ENCODE data around the gene LCE5A.
"Not testable (repeated sequence)": the region's sequence is repeated elsewhere in the genome, so short reads cannot be mapped to it uniquely, and the experiment has no call there.

Gene LCE5A

GRCh38 chr1:152539901-152540300, 29.3 kb downstream of the LCE5A start:
- no peaks in the 10 kb centered on the region for H3K4me1 Mint-ChIP-seq
- H3K27me3 Mint-ChIP-seq (ENCODE audit: low read depth, poor library complexity), result no peaks in the 10 kb centered on the region
- H3K27ac Mint-ChIP-seq, result no peak overlapping the region

GRCh38 chr1:152543820-152544219, 33.2 kb downstream of the LCE5A start:
- H3K27me3 Mint-ChIP-seq (ENCODE audit: low read depth, poor library complexity), result no peaks in the 10 kb centered on the region
- no peaks in the 10 kb centered on the region for H3K36me3 Mint-ChIP-seq (ENCODE audit: low read depth)
- no peak for DNase-seq
- TF ChIP-seq, protein P1, sequence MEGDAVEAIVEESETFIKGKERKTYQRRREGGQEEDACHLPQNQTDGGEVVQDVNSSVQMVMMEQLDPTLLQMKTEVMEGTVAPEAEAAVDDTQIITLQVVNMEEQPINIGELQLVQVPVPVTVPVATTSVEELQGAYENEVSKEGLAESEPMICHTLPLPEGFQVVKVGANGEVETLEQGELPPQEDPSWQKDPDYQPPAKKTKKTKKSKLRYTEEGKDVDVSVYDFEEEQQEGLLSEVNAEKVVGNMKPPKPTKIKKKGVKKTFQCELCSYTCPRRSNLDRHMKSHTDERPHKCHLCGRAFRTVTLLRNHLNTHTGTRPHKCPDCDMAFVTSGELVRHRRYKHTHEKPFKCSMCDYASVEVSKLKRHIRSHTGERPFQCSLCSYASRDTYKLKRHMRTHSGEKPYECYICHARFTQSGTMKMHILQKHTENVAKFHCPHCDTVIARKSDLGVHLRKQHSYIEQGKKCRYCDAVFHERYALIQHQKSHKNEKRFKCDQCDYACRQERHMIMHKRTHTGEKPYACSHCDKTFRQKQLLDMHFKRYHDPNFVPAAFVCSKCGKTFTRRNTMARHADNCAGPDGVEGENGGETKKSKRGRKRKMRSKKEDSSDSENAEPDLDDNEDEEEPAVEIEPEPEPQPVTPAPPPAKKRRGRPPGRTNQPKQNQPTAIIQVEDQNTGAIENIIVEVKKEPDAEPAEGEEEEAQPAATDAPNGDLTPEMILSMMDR (IDR thresholded peaks at IDR 0.05), result no peak
- peaks cover 81% of the 10 kb centered on the region for H3K9me3 Mint-ChIP-seq
- H3K4me1 Mint-ChIP-seq, result no peaks in the 10 kb centered on the region
- no peak overlapping the region for H3K27ac Mint-ChIP-seq
- no peak overlapping the region for H3K4me3 Mint-ChIP-seq

More at GRCh38 chr1:152539901-152540300, 29.3 kb downstream of the LCE5A start:
- TF ChIP-seq, protein P1 (IDR thresholded peaks at IDR 0.05), result no peak
- Mint-ChIP-seq H3K4me3 (no peak overlapping the region), H3K36me3 (ENCODE audit: low read depth) (no peaks in the 10 kb centered on the region), H3K9me3 (peaks cover 96% of the 10 kb centered on the region)
- no peak for DNase-seq

- no peak overlapping the region for H3K4me3 Mint-ChIP-seq
- H3K27ac Mint-ChIP-seq, result no peak overlapping the region
- no peaks in the 10 kb centered on the region for H3K36me3 Mint-ChIP-seq (ENCODE audit: low read depth)
- no peaks in the 10 kb centered on the region for H3K27me3 Mint-ChIP-seq (ENCODE audit: low read depth, poor library complexity)
- TF ChIP-seq, protein P1 (IDR thresholded peaks at IDR 0.05), result no peak
- no peak for DNase-seq
- H3K4me1 Mint-ChIP-seq, result no peaks in the 10 kb centered on the region
- peaks cover 76% of the 10 kb centered on the region for H3K9me3 Mint-ChIP-seq
These were observed 36.1 kb downstream of the LCE5A start for GRCh38 chr1:152546704-152547103.

GRCh38 chr1:152548358-152548757, 37.8 kb downstream of the LCE5A start:
- not testable (repeated sequence) for H3K4me1 Mint-ChIP-seq; H3K4me3 Mint-ChIP-seq; H3K27ac Mint-ChIP-seq; H3K27me3 Mint-ChIP-seq (ENCODE audit: low read depth, poor library complexity); H3K36me3 Mint-ChIP-seq (ENCODE audit: low read depth); DNase-seq
- H3K9me3 Mint-ChIP-seq, result peaks cover 71% of the 10 kb centered on the region

Data from nephron progenitor cell (in vitro differentiated cells).